Activated B cell treated with CpG ODN at 0.5 μM for 24 hours (primary cell): Measurements from ENCODE around the gene PLCE1. TPM values are rescaled to one million over a fixed set of nuclear protein-coding genes. Genes with fewer than 3 reads are reported as not detected.

Source experiments
- ATAC-seq: fragments of 200-7000 bp; cut with Tn5 transposase; one replicate; pipeline ENCODE4 v1.10.0; 2021; ENCODE audit warnings: low read depth, mild to moderate bottlenecking, moderate library complexity
- CTCF ChIA-PET: fragments of 350-600 bp; sonication (Branson Sonifier 250); formaldehyde crosslinking; loops from one replicate; lab custom pipeline; 2021; ENCODE audit warnings: antibody characterized with exemption; lab: Charles Lee
- POLR2A ChIA-PET: fragments of 350-600 bp; sonication (Branson Sonifier 250); formaldehyde crosslinking; loops from one replicate; lab custom pipeline; 2021; ENCODE audit warnings: antibody characterized with exemption; lab: Charles Lee
- DNase-seq: peaks from one replicate; pipeline ENCODE4 v3.0.0; 2022
- H3K27ac Mint-ChIP-seq: one replicate; pipeline ENCODE4 v1.8.0; 2020; ENCODE audit warnings: mixed read lengths
- H3K27me3 Mint-ChIP-seq: one replicate; pipeline ENCODE4 v1.8.0; 2021; ENCODE audit warnings: mixed read lengths
- H3K36me3 Mint-ChIP-seq: one replicate; pipeline ENCODE4 v1.8.0; 2021; ENCODE audit warnings: low read depth, mixed read lengths
- H3K4me1 Mint-ChIP-seq: one replicate; pipeline ENCODE4 v1.8.0; 2021; ENCODE audit warnings: mixed read lengths
- H3K4me3 Mint-ChIP-seq: one replicate; pipeline ENCODE4 v1.8.0; 2020; ENCODE audit warnings: mild to moderate bottlenecking, mixed read lengths
- H3K9me3 Mint-ChIP-seq: one replicate; pipeline ENCODE4 v1.8.0; 2020; ENCODE audit warnings: mixed read lengths
- intact Hi-C: fragments of 100-400 bp; cut with micrococcal nuclease; formaldehyde crosslinking; loops from one replicate; pipeline ENCODE4 v1.15.1; 2024
- total RNA-seq: library from RNA; stranded (reverse); gene quantifications from 2 replicates; pipeline ENCODE4 v1.2.3, GENCODE V29; 2022
- TF ChIP-seq, protein P1 (sequence below): fragments of 200-600 bp; IDR thresholded peaks from one replicate; pipeline ENCODE4 v1.8.0; 2022; ENCODE audit warnings: antibody characterized with exemption, mild to moderate bottlenecking

Gene PLCE1
- total RNA-seq, 1 donor from 2014 or later, result not detected

DNA sequence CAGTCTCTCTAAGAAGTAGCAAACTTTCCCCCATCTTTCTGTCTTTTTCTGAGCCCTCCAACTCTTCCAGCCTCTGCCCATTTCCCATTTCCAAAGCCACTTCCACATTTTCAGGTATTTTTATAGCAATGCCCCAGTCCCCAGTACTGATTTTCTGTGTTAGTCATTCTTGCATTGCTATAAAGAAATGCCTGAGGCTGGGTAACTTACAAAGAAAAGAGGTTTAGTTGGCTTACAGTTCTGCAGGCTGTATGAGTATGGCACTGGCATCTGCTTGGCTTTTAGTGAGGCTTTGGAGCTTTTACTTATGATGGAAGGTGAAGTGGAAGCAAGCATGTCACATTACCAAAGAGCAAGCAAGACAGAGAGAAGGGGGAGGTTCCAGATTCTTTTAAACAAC is 17.2 kb downstream of the PLCE1 start:
- no peak for DNase-seq
- Mint-ChIP-seq H3K9me3 (no peaks in the 10 kb centered on the region), H3K27ac (no peak overlapping the region), H3K4me1 (no peaks in the 10 kb centered on the region), H3K36me3 (no peaks in the 10 kb centered on the region), H3K4me3 (no peak overlapping the region), H3K27me3 (peaks cover 21% of the 10 kb centered on the region)
- intact Hi-C loops, result no loop called here
- ChIA-PET POLR2A (no interaction called here), CTCF (no interaction called here)
- TF ChIP-seq, protein P1, sequence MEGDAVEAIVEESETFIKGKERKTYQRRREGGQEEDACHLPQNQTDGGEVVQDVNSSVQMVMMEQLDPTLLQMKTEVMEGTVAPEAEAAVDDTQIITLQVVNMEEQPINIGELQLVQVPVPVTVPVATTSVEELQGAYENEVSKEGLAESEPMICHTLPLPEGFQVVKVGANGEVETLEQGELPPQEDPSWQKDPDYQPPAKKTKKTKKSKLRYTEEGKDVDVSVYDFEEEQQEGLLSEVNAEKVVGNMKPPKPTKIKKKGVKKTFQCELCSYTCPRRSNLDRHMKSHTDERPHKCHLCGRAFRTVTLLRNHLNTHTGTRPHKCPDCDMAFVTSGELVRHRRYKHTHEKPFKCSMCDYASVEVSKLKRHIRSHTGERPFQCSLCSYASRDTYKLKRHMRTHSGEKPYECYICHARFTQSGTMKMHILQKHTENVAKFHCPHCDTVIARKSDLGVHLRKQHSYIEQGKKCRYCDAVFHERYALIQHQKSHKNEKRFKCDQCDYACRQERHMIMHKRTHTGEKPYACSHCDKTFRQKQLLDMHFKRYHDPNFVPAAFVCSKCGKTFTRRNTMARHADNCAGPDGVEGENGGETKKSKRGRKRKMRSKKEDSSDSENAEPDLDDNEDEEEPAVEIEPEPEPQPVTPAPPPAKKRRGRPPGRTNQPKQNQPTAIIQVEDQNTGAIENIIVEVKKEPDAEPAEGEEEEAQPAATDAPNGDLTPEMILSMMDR, result no peak
- no peak for ATAC-seq

DNA sequence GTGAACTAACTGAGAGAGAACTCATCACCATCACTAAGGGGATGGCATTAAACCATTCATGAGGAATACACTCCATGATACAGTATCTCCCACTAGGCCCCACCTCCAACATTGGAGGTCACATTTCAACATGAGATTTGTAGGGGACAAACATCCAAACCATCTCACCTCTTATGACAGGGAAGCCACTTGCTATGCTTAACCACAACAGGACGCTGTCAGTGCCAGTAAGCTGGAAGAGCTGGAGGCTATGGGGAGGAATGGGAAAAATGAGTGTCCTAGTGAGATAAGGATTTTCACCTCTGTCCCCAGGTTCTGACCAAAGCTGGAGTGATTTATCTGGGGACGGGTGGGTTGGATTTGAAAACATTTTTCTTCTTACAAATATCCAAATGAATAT is 17.6 kb downstream of the PLCE1 start:
- CTCF ChIA-PET, result no interaction called here
- no peaks in the 10 kb centered on the region for H3K36me3 Mint-ChIP-seq
- peaks cover 21% of the 10 kb centered on the region for H3K27me3 Mint-ChIP-seq

DNA sequence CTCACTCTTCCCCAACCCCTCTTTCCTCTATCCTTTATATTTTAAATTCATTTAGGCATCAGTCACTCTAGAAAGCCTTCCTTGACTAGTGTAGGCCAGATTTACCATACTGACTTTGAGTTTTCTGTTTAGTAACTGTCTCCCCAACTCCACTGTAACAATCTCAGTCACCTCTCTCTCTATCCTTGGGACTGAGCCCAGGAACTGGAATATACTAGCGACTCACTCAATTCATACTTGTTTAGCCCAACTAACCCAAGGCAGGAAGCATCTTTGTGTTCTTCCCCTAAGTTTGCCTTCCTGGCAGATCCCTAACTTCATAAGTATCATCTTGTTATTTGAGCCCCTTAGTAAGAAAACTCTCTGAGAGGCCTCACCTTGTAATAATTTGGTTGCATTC is 19.1 kb downstream of the PLCE1 start:
- POLR2A ChIA-PET, result no interaction called here
- intact Hi-C loops, result no loop called here
- TF ChIP-seq, protein P1, result no peak
- CTCF ChIA-PET, result no interaction called here
- DNase-seq (no peak), ATAC-seq (no peak)
- H3K4me3 Mint-ChIP-seq, result no peak overlapping the region
- H3K4me1 Mint-ChIP-seq, result no peaks in the 10 kb centered on the region
- H3K27me3 Mint-ChIP-seq, result peaks cover 19% of the 10 kb centered on the region
- H3K27ac Mint-ChIP-seq, result no peak overlapping the region
- H3K9me3 Mint-ChIP-seq, result no peaks in the 10 kb centered on the region
- no peaks in the 10 kb centered on the region for H3K36me3 Mint-ChIP-seq

More for the DNA sequence above, 17.6 kb downstream of the PLCE1 start:
- no peak overlapping the region for H3K27ac Mint-ChIP-seq
- no peaks in the 10 kb centered on the region for H3K4me1 Mint-ChIP-seq
- TF ChIP-seq, protein P1, result no peak
- intact Hi-C loops, result no loop called here
- no peak overlapping the region for H3K4me3 Mint-ChIP-seq
- no peak for DNase-seq
- no peak for ATAC-seq
- POLR2A ChIA-PET, result no interaction called here
- no peaks in the 10 kb centered on the region for H3K9me3 Mint-ChIP-seq

DNA sequence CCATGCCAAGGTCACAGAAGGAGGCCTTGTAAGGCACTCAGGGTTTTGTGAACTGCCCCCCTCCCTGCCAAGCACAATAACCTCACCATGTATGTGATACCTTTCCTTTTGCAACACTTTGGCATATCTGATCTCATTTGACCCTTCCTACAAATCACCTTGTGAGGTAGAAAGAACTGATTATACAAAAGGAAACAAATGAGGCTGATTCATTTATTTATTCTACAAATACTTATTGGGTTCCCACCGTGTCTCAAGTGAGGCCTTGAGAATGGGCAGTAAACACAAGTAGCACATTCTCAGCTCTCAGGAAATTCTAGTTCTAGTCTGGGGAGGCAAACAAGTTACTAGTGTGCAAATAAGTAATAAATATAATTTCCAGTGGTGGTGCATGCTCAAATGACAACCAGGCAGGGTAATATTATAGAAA is 19.6 kb downstream of the PLCE1 start:
- ATAC-seq (no peak), DNase-seq (no peak)
- Mint-ChIP-seq H3K4me3 (no peak overlapping the region), H3K27ac (no peak overlapping the region), H3K27me3 (peaks cover 19% of the 10 kb centered on the region), H3K36me3 (no peaks in the 10 kb centered on the region), H3K9me3 (no peaks in the 10 kb centered on the region), H3K4me1 (no peaks in the 10 kb centered on the region)
- POLR2A ChIA-PET, result no interaction called here
- CTCF ChIA-PET, result no interaction called here
- intact Hi-C loops, result no loop called here
- TF ChIP-seq, protein P1, result no peak

DNA sequence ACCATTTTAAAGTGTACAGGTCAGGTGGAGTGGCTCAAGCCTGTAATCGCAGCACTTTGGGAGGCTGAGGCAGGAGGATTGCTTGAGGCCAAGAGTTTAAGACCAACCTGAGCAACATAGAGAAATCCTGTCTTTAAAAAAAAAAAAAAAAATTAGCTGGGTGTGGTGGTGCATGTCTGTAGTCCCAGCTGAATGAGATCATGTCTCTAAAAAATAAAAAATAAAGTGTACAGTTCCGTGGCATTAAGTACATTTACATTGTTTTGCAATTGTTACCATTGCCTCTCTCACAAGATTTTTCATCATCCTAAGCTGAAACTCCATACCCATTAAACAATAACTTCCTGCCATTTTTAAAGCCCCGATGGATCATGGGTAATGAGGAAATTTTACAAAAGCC is 20.6 kb downstream of the PLCE1 start:
- DNase-seq, result no peak
- Mint-ChIP-seq H3K4me1 (no peaks in the 10 kb centered on the region), H3K36me3 (no peaks in the 10 kb centered on the region), H3K4me3 (no peak overlapping the region), H3K27ac (no peak overlapping the region), H3K9me3 (no peaks in the 10 kb centered on the region), H3K27me3 (peaks cover 18% of the 10 kb centered on the region)
- TF ChIP-seq, protein P1, result no peak
- intact Hi-C loops, result no loop called here
- CTCF ChIA-PET, result no interaction called here
- ATAC-seq, result no peak
- POLR2A ChIA-PET, result no interaction called here
